IMR-90 (cell line): ENCODE measurements around the gene NDEL1. TPM values are rescaled to one million over a fixed set of nuclear protein-coding genes. Genes with fewer than 3 reads are reported as not detected.

ENCODE experiments used
- ATAC-seq: fragments of 200-7000 bp; cut with Tn5 transposase; 2 replicates; pipeline ENCODE4 v1.9.1; 2020; ENCODE audit warnings: low read depth, mild to moderate bottlenecking, moderate library complexity
- BruUV-seq: library from RNA; stranded (reverse); fragments of 400-500 nt; replicated peaks from 2 replicates; lab custom pipeline; 2021; lab: Mats Ljungman, UMichigan
- CTCF ChIA-PET: fragments of 300-600 bp; formaldehyde crosslinking; extraction: SDS; loops from one replicate; lab custom pipeline; 2021; ENCODE audit warnings: antibody characterized with exemption; lab: Yijun Ruan, JAX
- POLR2A ChIA-PET: fragments of 300-600 bp; sonication (Branson Sonifier 250); formaldehyde crosslinking; loops from one replicate; lab custom pipeline; 2022; ENCODE audit warnings: antibody characterized with exemption; ENCODE audit not compliant: unreplicated experiment; lab: Charles Lee
- DNase-seq: peaks from one replicate; pipeline ENCODE4 v3.0.0; 2013
- H2AFZ ChIP-seq: replicated peaks from 2 replicates; pipeline ENCODE3; 2013; ENCODE audit warnings: low read length, mild to moderate bottlenecking; ENCODE audit not compliant: poor library complexity
- H2AK5ac ChIP-seq: 2 replicates; pipeline ENCODE4 v1.6.1; 2013; ENCODE audit warnings: low read depth, low read length, inconsistent platforms
- H2AK9ac ChIP-seq: replicated peaks from 2 replicates; pipeline ENCODE3; 2013; ENCODE audit warnings: mild to moderate bottlenecking, low read depth, low read length, moderate library complexity; ENCODE audit not compliant: poor library complexity
- H2BK120ac ChIP-seq: 2 replicates; pipeline ENCODE4 v1.6.1; 2013; ENCODE audit warnings: low read depth, low read length, inconsistent platforms
- H2BK15ac ChIP-seq: 3 replicates; pipeline ENCODE4 v1.6.1; 2013; ENCODE audit warnings: low read depth, low read length, inconsistent platforms
- H2BK20ac ChIP-seq: 2 replicates; pipeline ENCODE4 v1.6.1; 2013; ENCODE audit warnings: low read depth, mild to moderate bottlenecking, inconsistent platforms, low read length, moderate library complexity
- H2BK5ac ChIP-seq: 2 replicates; pipeline ENCODE4 v1.6.1; 2013; ENCODE audit warnings: mild to moderate bottlenecking, low read depth, low read length, inconsistent platforms; ENCODE audit not compliant: poor library complexity, severe bottlenecking
- H3K14ac ChIP-seq: replicated peaks from 2 replicates; pipeline ENCODE4 v1.6.1; 2013; ENCODE audit warnings: low read depth, low read length, inconsistent platforms
- H3K18ac ChIP-seq: 2 replicates; pipeline ENCODE4 v1.6.1; 2013; ENCODE audit warnings: low read depth, low read length, control low read depth
- H3K23ac ChIP-seq: 2 replicates; pipeline ENCODE4 v1.6.1; 2013; ENCODE audit warnings: low read depth, low read length, inconsistent platforms
- H3K27ac ChIP-seq: 2 replicates; pipeline ENCODE4 v1.5.1; 2013; ENCODE audit warnings: mild to moderate bottlenecking, control low read depth, low read length; ENCODE audit not compliant: insufficient read depth
- H3K27me3 ChIP-seq: 2 replicates; pipeline ENCODE4 v1.6.1; 2013; ENCODE audit warnings: low read length; ENCODE audit not compliant: control insufficient read depth, insufficient read depth
- H3K36me3 ChIP-seq: 2 replicates; pipeline ENCODE4 v1.6.1; 2013; ENCODE audit warnings: low read length, mixed read lengths; ENCODE audit not compliant: control insufficient read depth, insufficient read depth
- H3K4ac ChIP-seq: 2 replicates; pipeline ENCODE4 v1.6.1; 2013; ENCODE audit warnings: low read depth, low read length, inconsistent platforms
- H3K4me1 ChIP-seq: 2 replicates; pipeline ENCODE4 v1.6.1; 2013; ENCODE audit warnings: low read length, mixed read lengths; ENCODE audit not compliant: control insufficient read depth, insufficient read depth
- H3K4me2 ChIP-seq: 2 replicates; pipeline ENCODE4 v1.6.1; 2013; ENCODE audit warnings: low read depth, mild to moderate bottlenecking, control low read depth, low read length, moderate library complexity
- H3K4me3 ChIP-seq: 2 replicates; pipeline ENCODE4 v1.5.1; 2013; ENCODE audit warnings: low read depth, mild to moderate bottlenecking, control low read depth, low read length, moderate library complexity; ENCODE audit not compliant: insufficient read depth
- H3K56ac ChIP-seq: 2 replicates; pipeline ENCODE4 v1.6.1; 2013; ENCODE audit warnings: low read length, inconsistent platforms; ENCODE audit not compliant: insufficient read depth; ENCODE audit errors: extremely low read depth
- H3K79me1 ChIP-seq, 2 experiments: 2 replicates each; pipeline ENCODE4 v1.6.1; 2013; ENCODE audit warnings: low read length in 2 of 2, inconsistent platforms in 1 of 2, low read depth in 1 of 2
- H3K9ac ChIP-seq: 2 replicates; pipeline ENCODE4 v1.6.1; 2013; ENCODE audit warnings: low read depth, low read length, control low read depth
- H3K9me1 ChIP-seq: 2 replicates; pipeline ENCODE4 v1.6.1; 2013; ENCODE audit warnings: low read length, inconsistent platforms; ENCODE audit not compliant: insufficient read depth
- H3K9me3 ChIP-seq: 2 replicates; pipeline ENCODE4 v1.6.1; 2013; ENCODE audit warnings: low read length; ENCODE audit not compliant: control insufficient read depth, insufficient read depth
- H4K20me1 ChIP-seq: 2 replicates; pipeline ENCODE4 v1.6.1; 2013; ENCODE audit warnings: low read length, inconsistent platforms; ENCODE audit not compliant: insufficient read depth
- H4K5ac ChIP-seq: 2 replicates; pipeline ENCODE4 v1.6.1; 2013; ENCODE audit warnings: mild to moderate bottlenecking, low read depth, low read length, control low read depth
- H4K8ac ChIP-seq, 2 experiments: 2 replicates each; pipeline ENCODE4 v1.6.1; 2013; ENCODE audit warnings: low read depth in 2 of 2, low read length in 2 of 2, control low read depth in 1 of 2, inconsistent platforms in 1 of 2
- H4K91ac ChIP-seq: 2 replicates; pipeline ENCODE4 v1.6.1; 2013; ENCODE audit warnings: low read depth, low read length, inconsistent platforms; ENCODE audit not compliant: insufficient read depth
- CEBPB ChIP-seq: IDR thresholded peaks from 2 replicates; pipeline ENCODE4 v1.6.1; 2012; ENCODE audit warnings: low read depth, low read length, improper control_type of control experiment
- MAFK ChIP-seq: IDR thresholded peaks from 2 replicates; pipeline ENCODE4 v1.6.1; 2012; ENCODE audit warnings: low read depth, low read length, improper control_type of control experiment
- MAZ ChIP-seq: IDR thresholded peaks from 2 replicates; pipeline ENCODE4 v1.6.1; 2012; ENCODE audit warnings: low read depth, mild to moderate bottlenecking, low read length, improper control_type of control experiment, moderate library complexity, borderline replicate concordance
- RAD21 ChIP-seq: IDR thresholded peaks from 2 replicates; pipeline ENCODE4 v1.6.1; 2012; ENCODE audit warnings: low read length, improper control_type of control experiment
- RCOR1 ChIP-seq: IDR thresholded peaks from 2 replicates; pipeline ENCODE4 v1.6.1; 2012; ENCODE audit warnings: mild to moderate bottlenecking, low read length, improper control_type of control experiment; ENCODE audit not compliant: insufficient replicate concordance
- WGBS, 2 experiments: methylation state at CpG; one replicate each; pipeline versions ENCODE4 v1.1.5 to v1.1.7; 2013; ENCODE audit warnings: missing lambda C conversion rate in 2 of 2; ENCODE audit not compliant: insufficient read length in 1 of 2; ENCODE audit errors: extremely low coverage in 2 of 2; 5-methylcytosine and 5-hydroxymethylcytosine counted together
- dilution Hi-C: fragments of 300-500 bp; cut with HindIII; formaldehyde crosslinking; loops from one replicate; pipeline ENCODE4 v1.14.3; 2018; ENCODE audit warnings: low sequenced_read_pairs; ENCODE audit not compliant: unreplicated experiment
- in situ Hi-C: fragments of 300-500 bp; cut with MboI; formaldehyde crosslinking; loops from 3 replicates; pipeline ENCODE4 v1.14.3; 2019; ENCODE audit warnings: low sequenced_read_pairs, inconsistent platforms, mixed read lengths
- intact Hi-C: fragments of 100-400 bp; cut with micrococcal nuclease; formaldehyde crosslinking; loops from 2 replicates; pipeline ENCODE4 v1.10.0; 2022
- polyA plus RNA-seq, 3 experiments: library from polyadenylated mRNA; depleted of rRNA; stranded (reverse); fragments of >200 nt; gene quantifications; 2 replicates each; pipeline ENCODE4 v1.2.3, GENCODE V29; 2012; ENCODE audit warnings: low replicate concordance in 1 of 3
- total RNA-seq: library from RNA; depleted of rRNA; stranded (reverse); fragments of >200 nt; gene quantifications from 2 replicates; pipeline ENCODE4 v1.2.3, GENCODE V29; 2012
- TF ChIP-seq, protein P1 (sequence below): fragments of 150-350 bp; IDR thresholded peaks from 2 replicates; pipeline ENCODE4 v1.6.1; 2017; ENCODE audit warnings: mild to moderate bottlenecking, antibody characterized with exemption, low read length, low read depth

Gene NDEL1
- total and polyA plus RNA-seq, 2 of the 4 experiments (the other 2 are of a cell fraction), result 28.9 to 95.6 TPM

DNA sequence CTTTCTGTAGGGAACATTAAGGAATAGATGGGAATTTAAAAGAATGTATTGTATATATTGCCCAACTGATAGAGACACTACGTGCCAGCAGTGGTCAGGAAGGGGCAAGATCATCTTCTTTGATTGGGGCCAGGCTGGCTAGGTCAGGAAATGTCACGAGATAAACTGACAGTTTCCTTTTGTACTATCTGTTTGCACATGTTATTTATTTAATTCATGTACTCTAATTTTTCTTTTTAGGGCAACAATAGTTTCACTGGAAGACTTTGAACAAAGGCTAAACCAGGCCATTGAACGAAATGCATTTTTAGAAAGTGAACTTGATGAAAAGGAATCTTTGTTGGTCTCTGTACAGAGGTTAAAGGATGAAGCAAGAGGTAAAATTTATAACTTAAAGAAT, 12.6 kb downstream of the NDEL1 start:
- no peak overlapping the region for H3K14ac ChIP-seq
- dilution Hi-C loops, result no loop called here
- BruUV-seq, result no TSS peak
- no peak overlapping the region for H3K4ac ChIP-seq
- no CpG with 5 or more reads among the region's 3 CpGs for WGBS, 2 experiments
- H2BK15ac ChIP-seq, result no peak overlapping the region
- H2BK20ac ChIP-seq, result no peak overlapping the region
- no peaks in the 10 kb centered on the region for H3K9me3 ChIP-seq
- no peak overlapping the region for H2BK120ac ChIP-seq
- peaks cover 36 to 61% of the 10 kb centered on the region in 2 experiments for H3K79me1 ChIP-seq
- H3K4me3 ChIP-seq, result no peak overlapping the region
- no peak overlapping the region for H2AK5ac ChIP-seq
- in situ Hi-C loops, result no loop called here
- ChIA-PET POLR2A (no interaction called here), CTCF (no interaction called here)
- H3K27me3 ChIP-seq, result no peaks in the 10 kb centered on the region
- no peak overlapping the region for H3K4me2 ChIP-seq
- ATAC-seq (no peak), DNase-seq (no peak)
- H3K9me1 ChIP-seq, result no peaks in the 10 kb centered on the region
- H4K91ac ChIP-seq, result no peak overlapping the region
- H2AFZ ChIP-seq, result no peak overlapping the region
- H4K5ac ChIP-seq, result no peak overlapping the region
- no peak overlapping the region for H3K18ac ChIP-seq
- peaks cover 43% of the 10 kb centered on the region for H3K36me3 ChIP-seq
- no peak overlapping the region for H2BK5ac ChIP-seq
- no peaks in the 10 kb centered on the region for H3K4me1 ChIP-seq
- peaks cover 21% of the 10 kb centered on the region for H4K20me1 ChIP-seq
- no peak overlapping the region for H3K9ac ChIP-seq
- no peak overlapping the region for H3K27ac ChIP-seq
- no peak overlapping the region for H3K23ac ChIP-seq
- H2AK9ac ChIP-seq, result no peak overlapping the region
- TF ChIP-seq MAZ, result no peak
- TF ChIP-seq MAFK, result no peak
- TF ChIP-seq, protein P1, sequence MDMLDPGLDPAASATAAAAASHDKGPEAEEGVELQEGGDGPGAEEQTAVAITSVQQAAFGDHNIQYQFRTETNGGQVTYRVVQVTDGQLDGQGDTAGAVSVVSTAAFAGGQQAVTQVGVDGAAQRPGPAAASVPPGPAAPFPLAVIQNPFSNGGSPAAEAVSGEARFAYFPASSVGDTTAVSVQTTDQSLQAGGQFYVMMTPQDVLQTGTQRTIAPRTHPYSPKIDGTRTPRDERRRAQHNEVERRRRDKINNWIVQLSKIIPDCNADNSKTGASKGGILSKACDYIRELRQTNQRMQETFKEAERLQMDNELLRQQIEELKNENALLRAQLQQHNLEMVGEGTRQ, result no peak
- no peak for TF ChIP-seq CEBPB
- TF ChIP-seq RCOR1, result no peak
- TF ChIP-seq RAD21, result no peak
- intact Hi-C loops, result no loop called here
- H3K56ac ChIP-seq, result no peak overlapping the region
- no peak overlapping the region for H4K8ac ChIP-seq
